Measurements from ENCODE around the gene NKAIN2.
A peak's percentile ranks its signal among the peaks of the same experiment; 100 is the strongest.

The NKAIN2 gene

DNA sequence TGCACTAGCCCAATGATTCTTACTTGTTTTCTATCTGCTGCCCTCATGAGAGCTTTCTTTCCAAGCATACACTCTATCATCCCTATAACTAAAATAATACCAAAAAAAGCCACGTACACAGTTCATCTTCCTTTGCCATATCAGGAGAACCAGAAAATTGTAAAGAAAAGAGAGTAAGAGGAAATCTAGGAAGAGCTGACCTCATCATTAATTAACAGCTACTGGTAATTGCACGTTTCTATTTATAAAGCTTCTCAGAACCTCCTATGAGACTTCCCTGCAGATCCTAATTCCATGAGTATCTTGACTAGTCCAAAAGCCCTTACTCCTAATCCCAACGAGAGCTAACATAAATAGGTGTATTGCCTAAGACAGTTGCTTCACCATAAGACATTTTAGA lies 967.1 kb downstream of the NKAIN2 start:
- no peak for DNase-seq (ENCODE audit: low spot score)

DNA sequence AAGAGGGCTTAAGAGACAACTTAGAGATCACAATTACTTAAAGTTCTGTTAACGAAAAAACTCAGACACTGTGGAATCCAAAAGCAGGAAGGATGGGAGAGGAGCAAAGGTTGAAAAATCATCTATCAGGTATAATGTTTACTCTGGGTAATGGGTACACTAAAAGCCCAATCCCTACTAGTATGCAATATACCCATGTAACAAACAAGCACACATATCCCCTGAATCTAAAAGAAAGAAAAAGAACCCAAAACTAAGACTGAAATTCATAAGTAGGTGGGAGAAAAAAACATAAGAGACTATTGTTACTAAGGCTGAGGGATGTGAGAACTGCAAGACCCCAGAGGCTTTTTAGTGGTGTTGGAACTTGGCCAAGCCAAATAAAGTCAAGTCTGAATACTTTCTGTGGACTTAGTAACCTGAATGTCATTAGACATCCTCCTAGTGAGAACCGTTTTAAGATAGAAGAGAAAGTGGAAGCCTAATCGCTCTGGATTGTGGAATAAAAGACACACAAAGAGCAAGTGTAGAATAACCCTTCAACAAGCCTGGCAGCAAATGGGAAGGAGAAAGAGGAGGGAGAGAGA lies 969.2 kb downstream of the NKAIN2 start:
- DNase-seq (ENCODE audit: low spot score) = no peak

DNA sequence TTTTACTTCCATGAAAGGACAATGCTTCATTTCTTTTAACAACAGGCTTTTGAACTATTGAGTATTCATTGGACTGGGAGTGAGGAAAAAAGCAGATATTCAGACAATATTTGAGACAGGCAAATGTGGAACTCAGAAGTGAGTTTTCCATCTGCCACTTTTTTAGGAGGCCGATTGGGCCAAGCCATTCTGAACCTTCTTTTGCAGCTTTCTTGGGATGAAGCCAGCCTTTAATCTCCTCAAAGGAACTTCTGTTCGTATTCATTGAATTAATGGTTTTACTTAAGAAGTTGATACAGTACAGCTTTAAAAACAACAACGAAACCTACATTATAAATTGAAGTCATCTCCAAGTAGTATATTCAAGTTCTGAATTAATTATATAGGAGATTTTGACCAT lies 971.5 kb downstream of the NKAIN2 start:
- no peak for DNase-seq (ENCODE audit: low spot score)

GRCh38 chr6:124777863-124778262 lies 974.2 kb downstream of the NKAIN2 start:
- DNase-seq (ENCODE audit: low spot score) = no peak

DNA sequence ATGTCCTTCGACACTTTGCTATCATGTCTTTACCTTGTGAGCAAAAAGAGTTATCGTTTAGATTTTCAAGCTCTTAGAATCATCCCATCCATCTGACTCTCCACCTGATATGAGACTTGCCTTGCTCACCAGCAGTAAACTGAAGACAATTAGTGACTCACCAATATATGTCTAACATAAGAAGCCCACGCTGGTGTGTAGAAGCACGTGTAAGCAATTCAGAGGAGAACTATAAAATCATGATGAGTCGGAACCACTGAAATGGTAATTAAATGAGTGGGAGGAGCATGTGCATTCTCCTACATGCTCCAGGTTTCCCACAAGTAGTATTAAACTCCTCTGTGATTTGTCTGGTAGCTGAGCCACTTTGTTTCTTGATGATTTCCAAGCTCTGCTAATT lies 977.0 kb downstream of the NKAIN2 start:
- no peak for DNase-seq (ENCODE audit: low spot score)

DNA sequence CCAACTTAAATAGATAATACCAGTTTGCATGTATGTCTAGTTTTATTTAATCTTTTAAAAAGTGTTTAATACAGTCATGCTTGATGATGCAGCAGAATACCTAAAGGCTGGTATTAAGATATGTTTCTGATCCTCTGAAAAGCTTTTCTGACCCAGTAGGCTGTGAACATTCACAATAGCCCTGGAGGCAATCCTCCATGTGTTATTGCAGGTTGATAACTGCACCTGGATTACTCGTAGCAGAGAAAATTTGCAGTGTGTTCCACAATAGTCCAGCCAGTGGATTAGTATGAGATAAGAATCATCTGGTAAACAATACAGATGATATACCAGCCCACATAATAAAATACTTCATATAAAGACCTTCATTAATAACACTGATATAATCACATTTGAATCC lies 979.7 kb downstream of the NKAIN2 start:
- DNase-seq (ENCODE audit: low spot score) = no peak

DNA sequence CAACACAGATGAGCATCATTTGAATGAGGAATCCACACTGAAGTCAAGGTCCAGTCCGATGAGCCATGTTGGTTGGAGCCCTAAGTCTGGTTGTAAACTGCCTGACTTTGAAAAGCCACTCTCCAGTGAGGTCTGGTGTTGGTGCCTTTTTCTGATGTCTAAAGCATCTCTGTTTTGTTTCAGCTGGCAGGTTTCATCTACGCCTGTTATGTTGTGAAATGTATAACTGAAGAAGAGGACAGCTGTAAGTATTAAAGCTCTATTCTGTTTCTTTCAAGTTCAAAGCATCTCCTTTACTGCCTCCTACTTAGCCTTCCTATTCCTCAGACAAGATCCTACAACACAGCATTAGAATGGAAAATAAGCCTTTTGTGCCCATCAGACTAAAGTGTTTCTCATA lies 987.5 kb downstream of the NKAIN2 start:
- DNase-seq (ENCODE audit: low spot score) = no peak

DNA sequence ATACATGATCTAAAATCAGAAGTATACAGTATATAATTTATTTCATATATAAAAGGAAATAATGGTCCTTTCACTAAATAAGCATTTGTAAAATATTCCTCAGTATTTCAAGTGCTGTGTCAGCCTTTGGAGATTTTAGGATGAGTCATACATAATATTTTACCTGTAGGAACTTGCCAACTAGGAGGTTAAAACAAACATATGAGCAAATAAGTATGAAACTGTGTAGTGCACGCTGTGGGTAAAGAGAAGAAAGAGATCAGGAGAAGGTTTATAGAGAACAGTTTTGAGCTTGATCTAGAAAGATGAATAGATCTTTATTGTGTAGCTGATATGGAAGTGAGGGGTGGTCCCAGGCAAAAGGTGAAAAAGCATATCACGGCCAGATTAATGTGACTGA lies 988.7 kb downstream of the NKAIN2 start:
- no peak for DNase-seq (ENCODE audit: low spot score)

- no peak for DNase-seq (ENCODE audit: low spot score)
These were observed 989.7 kb downstream of the NKAIN2 start for GRCh38 chr6:124793398-124793797.

GRCh38 chr6:124795643-124796463 lies 992.2 kb downstream of the NKAIN2 start:
- DNase-seq (ENCODE audit: low spot score) = peak; percentile 16

DNA sequence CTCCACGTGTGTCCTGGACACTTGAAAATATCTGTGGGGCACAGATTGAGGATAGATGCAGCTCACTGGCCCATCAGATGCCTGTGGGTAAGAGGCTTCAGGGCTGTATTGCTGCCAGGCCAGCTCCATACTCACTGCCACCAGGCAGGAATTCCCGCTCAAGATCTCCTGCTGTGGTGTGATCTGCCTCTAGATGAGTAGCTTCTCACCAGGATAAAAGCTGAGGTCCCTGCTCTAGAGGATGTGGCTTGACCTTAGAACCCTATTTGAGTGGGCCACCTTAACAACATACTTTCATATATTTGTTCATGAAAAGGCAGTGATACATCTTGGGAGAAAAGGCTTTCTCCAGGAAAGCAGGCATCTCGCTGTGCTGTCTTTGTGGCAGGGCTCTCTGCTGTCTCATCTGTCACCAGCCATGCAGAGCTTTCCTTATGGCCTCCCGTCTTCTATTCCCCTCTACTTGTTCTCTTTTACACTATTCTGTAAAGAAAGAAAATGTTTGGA lies 992.9 kb downstream of the NKAIN2 start:
- peak; percentile 2 for DNase-seq (ENCODE audit: low spot score)

DNA sequence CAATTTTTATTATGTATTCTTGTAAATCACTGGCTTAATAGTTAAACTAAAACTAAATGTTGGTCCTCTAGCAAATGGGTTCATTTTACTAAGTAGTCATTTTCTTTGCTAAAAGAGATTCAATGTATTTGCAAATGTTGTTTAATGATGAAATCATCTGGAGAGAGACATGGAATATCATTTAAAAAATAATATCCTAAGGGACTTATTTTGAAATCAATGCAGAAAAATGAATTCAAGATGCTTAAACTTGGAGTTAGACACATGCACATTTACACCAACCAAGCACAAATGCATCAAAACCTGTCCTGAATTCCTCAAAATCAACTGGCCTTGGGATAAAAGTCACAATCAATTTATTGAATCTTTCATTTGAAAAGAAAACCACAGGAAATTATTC lies 993.6 kb downstream of the NKAIN2 start:
- no peak for DNase-seq (ENCODE audit: low spot score)

DNA sequence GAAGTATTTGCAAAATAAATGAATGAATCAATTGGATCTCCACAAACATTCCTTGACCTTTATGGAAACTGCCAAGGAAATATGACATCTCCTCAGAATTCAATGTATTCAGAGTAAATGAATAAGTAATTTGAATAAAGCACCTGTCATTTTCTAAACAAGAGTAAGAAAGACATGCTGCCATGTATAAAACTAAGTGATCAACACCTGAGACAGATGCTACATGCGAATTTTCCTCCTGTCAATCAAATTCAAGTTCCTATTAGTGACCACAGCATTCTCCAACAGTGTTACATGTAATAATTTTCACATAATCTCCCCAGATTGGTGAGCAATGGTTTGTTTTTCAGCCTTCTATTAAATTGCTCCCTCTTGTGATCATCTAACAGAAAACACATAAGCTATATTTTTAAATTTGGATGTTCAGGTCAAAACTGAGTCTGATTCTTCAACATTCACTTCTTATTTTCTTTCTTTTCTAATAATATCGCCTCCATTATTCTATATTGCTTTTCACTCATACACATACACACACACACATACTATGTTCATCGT lies 995.4 kb downstream of the NKAIN2 start:
- no peak for DNase-seq (ENCODE audit: low spot score)

GRCh38 chr6:124799638-124800037 lies 996.0 kb downstream of the NKAIN2 start:
- no peak for DNase-seq (ENCODE audit: low spot score)

DNA sequence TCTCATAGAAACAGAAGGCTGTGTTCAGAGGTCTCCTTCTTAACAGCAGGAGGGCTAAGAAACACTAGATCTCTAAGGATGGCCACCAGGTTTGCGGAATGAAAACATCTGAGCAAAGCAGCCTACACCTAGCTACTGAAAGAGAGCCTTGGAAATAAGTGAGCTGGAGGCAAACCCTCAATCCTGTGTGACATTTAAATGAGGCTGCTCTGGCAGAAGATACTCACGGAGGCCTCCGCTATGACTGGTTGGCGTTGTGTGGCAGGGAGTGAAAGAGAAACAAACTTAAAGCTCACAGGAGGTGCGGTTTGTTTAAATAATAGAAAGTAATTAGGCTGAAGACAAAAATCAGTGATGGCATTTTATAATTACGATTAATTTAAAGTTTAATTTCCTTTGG lies 996.6 kb downstream of the NKAIN2 start:
- no peak for DNase-seq (ENCODE audit: low spot score)

GRCh38 chr6:124812067-124812466 lies 1008.4 kb downstream of the NKAIN2 start:
- DNase-seq (ENCODE audit: low spot score) = no peak

DNA sequence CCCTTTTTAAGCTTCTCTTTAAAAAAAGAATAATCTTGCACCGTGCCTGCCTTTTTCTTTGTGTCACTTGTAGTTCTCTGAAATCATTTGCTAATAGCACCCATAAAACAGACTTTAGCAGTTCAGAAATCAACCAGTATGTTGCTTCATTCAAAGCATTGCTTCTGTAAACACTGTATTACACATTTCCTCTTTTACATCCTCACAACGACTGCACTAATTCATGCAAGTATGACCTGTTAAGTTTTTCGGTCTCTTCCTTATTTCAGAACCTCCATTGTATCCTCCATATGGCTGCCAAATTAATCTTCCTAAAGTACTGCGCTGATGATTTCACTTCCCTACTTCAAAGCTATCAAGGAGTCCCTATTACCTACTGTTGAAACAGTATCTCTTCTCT lies 1015.7 kb downstream of the NKAIN2 start:
- DNase-seq (ENCODE audit: low spot score) = no peak

DNA sequence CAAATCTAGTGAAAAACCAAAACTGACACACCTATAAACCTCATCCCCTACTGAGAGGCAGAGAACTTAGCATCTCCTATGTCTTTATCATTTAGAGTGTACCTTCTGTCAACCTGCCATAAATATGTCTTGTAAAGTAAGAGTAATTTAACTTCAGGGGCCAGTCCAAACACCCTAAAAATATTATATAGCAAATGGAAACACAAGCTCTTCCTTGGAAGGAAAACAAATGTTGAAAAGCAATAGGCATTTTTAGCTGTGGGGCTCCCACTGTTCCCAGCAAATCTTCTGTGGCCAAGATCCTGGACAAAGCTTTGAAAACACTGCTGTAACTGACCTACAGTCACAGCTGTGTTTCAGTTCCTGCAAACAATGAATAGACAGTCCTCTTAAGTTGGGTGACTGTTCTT lies 1018.5 kb downstream of the NKAIN2 start:
- no peak for DNase-seq (ENCODE audit: low spot score)

DNA sequence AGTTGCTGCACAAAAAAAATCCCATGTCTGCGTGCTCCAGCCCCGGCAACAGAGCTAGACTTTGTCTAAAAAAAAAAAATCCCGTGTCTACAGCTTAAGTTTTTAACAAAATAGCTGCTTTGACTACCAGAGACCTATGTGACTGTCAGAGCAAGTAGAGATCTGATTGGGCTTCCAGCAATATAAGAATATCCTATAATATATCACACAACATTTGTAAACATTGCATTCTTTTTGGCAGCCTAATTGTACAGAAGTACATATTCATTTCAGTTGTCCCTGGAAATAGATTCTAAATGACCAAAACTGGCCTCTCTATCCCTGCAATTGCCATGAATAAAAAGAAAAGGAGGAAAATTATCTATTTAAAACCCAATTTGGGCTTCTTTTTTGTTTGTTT lies 1019.1 kb downstream of the NKAIN2 start:
- no peak for DNase-seq (ENCODE audit: low spot score)

DNA sequence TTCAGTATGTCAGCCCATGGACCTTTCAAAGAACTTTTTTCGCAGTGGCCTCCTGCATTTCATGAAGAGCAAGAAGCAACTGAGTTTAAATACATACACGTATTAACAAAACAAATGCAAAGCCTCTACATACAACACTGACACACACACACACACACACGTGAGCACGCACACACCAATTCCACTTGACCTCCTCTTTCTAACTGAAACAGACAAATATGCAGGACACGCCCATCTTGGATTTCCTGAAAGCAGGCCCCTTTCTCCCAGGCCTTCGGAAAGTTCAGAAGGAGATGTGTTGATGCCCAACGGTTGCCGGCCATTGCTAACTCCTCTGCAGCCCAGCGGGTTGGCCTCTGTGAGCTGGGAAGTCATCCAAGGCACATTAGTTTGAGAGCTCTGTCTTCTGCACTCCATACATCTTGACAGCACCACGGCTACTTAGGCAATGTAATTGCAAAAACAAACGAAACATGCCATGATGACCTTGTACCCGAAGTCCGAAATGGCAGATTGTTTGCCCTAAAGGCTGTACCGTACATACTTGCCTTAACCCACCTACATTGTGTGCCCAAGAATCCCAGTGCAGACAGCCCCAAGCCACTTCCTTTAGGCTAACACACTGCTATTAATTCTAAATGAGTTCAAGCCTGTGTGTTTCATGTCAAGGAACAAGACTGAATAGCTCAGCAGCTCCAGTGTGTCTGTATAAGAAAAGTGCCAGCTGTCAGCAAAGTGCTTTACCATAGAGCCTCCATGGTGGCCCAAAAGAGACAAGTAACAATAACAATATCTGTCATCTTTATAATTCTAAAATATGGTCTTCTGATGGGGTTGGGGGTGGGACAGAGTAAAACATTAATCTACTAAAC lies 1019.8 kb downstream of the NKAIN2 start:
- DNase-seq (ENCODE audit: low spot score) = no peak

DNA sequence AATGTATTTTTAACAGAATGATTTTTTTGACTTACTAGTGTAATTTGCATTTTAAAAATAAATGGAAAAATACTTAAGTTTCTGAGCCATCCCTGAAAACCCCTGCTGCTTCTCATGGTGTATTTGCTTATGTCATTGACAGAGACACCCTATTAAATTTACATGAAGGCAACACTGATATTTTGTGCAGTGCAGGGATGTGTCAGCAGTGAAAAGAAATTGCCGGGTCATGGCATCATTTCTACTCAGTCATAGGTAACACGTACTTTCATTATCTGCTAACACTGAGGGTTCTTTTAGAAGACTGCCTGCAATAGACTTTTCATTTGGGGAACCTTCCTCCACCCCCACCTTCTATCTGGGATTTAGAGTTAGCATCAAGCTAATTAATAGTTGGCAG lies 1021.9 kb downstream of the NKAIN2 start:
- DNase-seq (ENCODE audit: low spot score) = no peak

- DNase-seq (ENCODE audit: low spot score) = no peak
These were observed 1026.2 kb downstream of the NKAIN2 start for GRCh38 chr6:124829822-124830221.

All from GM03348 (cell line).